Upper lobe of left lung (tissue), 6 donors: ENCODE results near the gene SLC36A4. TPM values are rescaled to one million over a fixed set of nuclear protein-coding genes. Genes with fewer than 3 reads are reported as not detected.

Experiments used
- ATAC-seq, 2 donors: fragments of 200-7000 bp; cut with Tn5 transposase; one replicate each; pipeline ENCODE4 v1.9.1; 2022; ENCODE audit warnings: mild to moderate bottlenecking in 2 of 2, moderate library complexity in 2 of 2; ENCODE audit not compliant: low FRiP score in 2 of 2
- DNase-seq, 2 donors: peaks; one replicate each; pipeline ENCODE4 v3.0.0-alpha.2; 2019 to 2020
- H3K27ac ChIP-seq, 4 donors: fragments of 200-600 bp; sonication (generic); one replicate each; pipeline ENCODE4 v1.5.1; 2016 to 2019
- H3K27me3 ChIP-seq, 4 donors: fragments of 200-600 bp; sonication (generic); one replicate each; pipeline ENCODE4 v1.5.1; 2017 to 2019
- H3K36me3 ChIP-seq, 4 donors: fragments of 200-600 bp; sonication (generic); one replicate each; pipeline ENCODE4 v1.5.1; 2016 to 2019
- H3K4me1 ChIP-seq, 4 donors: fragments of 200-600 bp; sonication (generic); one replicate each; pipeline ENCODE4 v1.5.1; 2018 to 2019
- H3K4me3 ChIP-seq, 4 donors: fragments of 200-600 bp; sonication (generic); one replicate each; pipeline ENCODE4 v1.5.1; 2017 to 2019; ENCODE audit warnings: mild to moderate bottlenecking in 2 of 4, moderate library complexity in 1 of 4
- H3K9me3 ChIP-seq, 4 donors: fragments of 200-600 bp; sonication (generic); one replicate each; pipeline ENCODE4 v1.5.1; 2018 to 2019
- EP300 ChIP-seq, 4 donors: sonication (generic); formaldehyde crosslinking; IDR thresholded peaks; one replicate each; pipeline ENCODE4 v1.5.1; 2017; ENCODE audit warnings: antibody characterized with exemption in 4 of 4, control low read depth in 2 of 4
- POLR2A ChIP-seq, 4 donors: fragments of 450-650 bp; IDR thresholded peaks; one replicate each; pipeline ENCODE4 v1.5.1; 2016 to 2017; ENCODE audit warnings: antibody characterized with exemption in 4 of 4, mild to moderate bottlenecking in 2 of 4
- POLR2AphosphoS5 ChIP-seq, 2 donors: sonication (generic); formaldehyde crosslinking; IDR thresholded peaks; one replicate each; pipeline ENCODE4 v1.5.1; 2017; ENCODE audit warnings: antibody characterized with exemption in 2 of 2
- WGBS, 2 donors: methylation state at CpG; one replicate each; pipeline ENCODE4 v1.1.5; 2017 to 2018; 5-methylcytosine and 5-hydroxymethylcytosine counted together
- total RNA-seq, 6 donors: library from RNA; depleted of rRNA in 4 of 6; stranded (reverse); fragments of >200 nt in 4 of 6; gene quantifications; one replicate each; pipeline versions ENCODE4 v1.1.0 to v1.2.1, GENCODE V29; 2016 to 2021
- TF ChIP-seq, protein P1 (sequence below), 6 experiments: fragments of 450-650 bp in 4 of 6; fragments of 200-600 bp in 2 of 6; sonication (generic) in 2 of 6; IDR thresholded peaks; one replicate each; pipeline ENCODE4 v1.5.1; 2016 to 2019; ENCODE audit warnings: antibody characterized with exemption in 6 of 6
- donor health status: DM: no; HTN: no; CAD: no; lungs with moderate emphysema.
- donor health status: DM: no; HTN: yes; CAD: no; lungs with severe emphysema.

The SLC36A4 gene
- total RNA-seq, 6 donors from 2014 or later = 11.4 to 37.9 (median 16.7) TPM

- Histone ChIP-seq H3K27ac (no peak overlapping the region), H3K27me3 (no peaks in the 10 kb centered on the region), H3K36me3 (no peaks in the 10 kb centered on the region), H3K4me1 (peaks cover 0 to 5% (median 0%) of the 10 kb centered on the region in 4 donors), H3K9me3 (peaks cover 0 to 11% (median 0%) of the 10 kb centered on the region in 4 donors), H3K4me3 (no peak overlapping the region)
- no peak for DNase-seq
- no peak for ATAC-seq
- 64 to 68% methylated on average over 4 of the region's 4 CpGs for WGBS, 2 donors
- TF ChIP-seq EP300 (IDR thresholded peaks at IDR 0.05) (no peak), POLR2AphosphoS5 (IDR thresholded peaks at IDR 0.05) (no peak), POLR2A (IDR thresholded peaks at IDR 0.05) (no peak)
- TF ChIP-seq, protein P1, sequence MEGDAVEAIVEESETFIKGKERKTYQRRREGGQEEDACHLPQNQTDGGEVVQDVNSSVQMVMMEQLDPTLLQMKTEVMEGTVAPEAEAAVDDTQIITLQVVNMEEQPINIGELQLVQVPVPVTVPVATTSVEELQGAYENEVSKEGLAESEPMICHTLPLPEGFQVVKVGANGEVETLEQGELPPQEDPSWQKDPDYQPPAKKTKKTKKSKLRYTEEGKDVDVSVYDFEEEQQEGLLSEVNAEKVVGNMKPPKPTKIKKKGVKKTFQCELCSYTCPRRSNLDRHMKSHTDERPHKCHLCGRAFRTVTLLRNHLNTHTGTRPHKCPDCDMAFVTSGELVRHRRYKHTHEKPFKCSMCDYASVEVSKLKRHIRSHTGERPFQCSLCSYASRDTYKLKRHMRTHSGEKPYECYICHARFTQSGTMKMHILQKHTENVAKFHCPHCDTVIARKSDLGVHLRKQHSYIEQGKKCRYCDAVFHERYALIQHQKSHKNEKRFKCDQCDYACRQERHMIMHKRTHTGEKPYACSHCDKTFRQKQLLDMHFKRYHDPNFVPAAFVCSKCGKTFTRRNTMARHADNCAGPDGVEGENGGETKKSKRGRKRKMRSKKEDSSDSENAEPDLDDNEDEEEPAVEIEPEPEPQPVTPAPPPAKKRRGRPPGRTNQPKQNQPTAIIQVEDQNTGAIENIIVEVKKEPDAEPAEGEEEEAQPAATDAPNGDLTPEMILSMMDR (IDR thresholded peaks at IDR 0.05) = no peak
Observed at GRCh38 chr11:93212094-93212493, 14.3 kb upstream of the SLC36A4 start.

- H3K36me3 ChIP-seq = no peaks in the 10 kb centered on the region
- DNase-seq = no peak
- H3K4me3 ChIP-seq = no peak overlapping the region
- WGBS, 2 donors = 71 to 80% methylated on average over 2 of the region's 2 CpGs
- peaks cover 0 to 11% (median 0%) of the 10 kb centered on the region in 4 donors for H3K9me3 ChIP-seq
- peak in 1 of 2 donors; percentile 28 for ATAC-seq
- no peak for TF ChIP-seq POLR2AphosphoS5 (IDR thresholded peaks at IDR 0.05)
- no peak for TF ChIP-seq EP300 (IDR thresholded peaks at IDR 0.05)
- no peak for TF ChIP-seq POLR2A (IDR thresholded peaks at IDR 0.05)
- TF ChIP-seq, protein P1 (IDR thresholded peaks at IDR 0.05) = no peak
- no peak overlapping the region for H3K27ac ChIP-seq
- no peaks in the 10 kb centered on the region for H3K4me1 ChIP-seq
- no peaks in the 10 kb centered on the region for H3K27me3 ChIP-seq
Observed at GRCh38 chr11:93209466-93209865, 11.7 kb upstream of the SLC36A4 start.

- Histone ChIP-seq H3K27me3 (no peaks in the 10 kb centered on the region), H3K4me3 (no peak overlapping the region), H3K27ac (no peak overlapping the region), H3K36me3 (no peaks in the 10 kb centered on the region), H3K4me1 (no peaks in the 10 kb centered on the region), H3K9me3 (peaks cover 0 to 11% (median 0%) of the 10 kb centered on the region in 4 donors)
- TF ChIP-seq, protein P1 (IDR thresholded peaks at IDR 0.05) = no peak
- no peak for TF ChIP-seq EP300 (IDR thresholded peaks at IDR 0.05)
- no peak for TF ChIP-seq POLR2A (IDR thresholded peaks at IDR 0.05)
- TF ChIP-seq POLR2AphosphoS5 (IDR thresholded peaks at IDR 0.05) = no peak
- no peak for ATAC-seq
- WGBS, 2 donors = 69 to 84% methylated on average over 1 of the region's 1 CpG
- no peak for DNase-seq
Observed at GRCh38 chr11:93208663-93209270, 11.0 kb upstream of the SLC36A4 start.

GRCh38 chr11:93199616-93200015 lies 1.8 kb upstream of the SLC36A4 start:
- no peak overlapping the region for H3K4me3 ChIP-seq
- H3K9me3 ChIP-seq = no peaks in the 10 kb centered on the region
- DNase-seq = no peak
- TF ChIP-seq, protein P1 (IDR thresholded peaks at IDR 0.05) = no peak
- TF ChIP-seq POLR2AphosphoS5 (IDR thresholded peaks at IDR 0.05) = peak in 1 of 2 donors; percentile 20
- no peaks in the 10 kb centered on the region for H3K36me3 ChIP-seq
- no peaks in the 10 kb centered on the region for H3K27me3 ChIP-seq
- H3K27ac ChIP-seq = peak overlapping the region in 1 of 4 donors; percentile 97
- peaks cover 4 to 13% (median 5%) of the 10 kb centered on the region in 4 donors for H3K4me1 ChIP-seq
- ATAC-seq = no peak
- 48 to 53% methylated on average over 1 of the region's 1 CpG for WGBS, 2 donors
